Erythroblast (primary cell): ENCODE results near the gene TBC1D16.

Experiments used
- GATA1 ChIP-seq: IDR thresholded peaks from 2 replicates; pipeline ENCODE4 v1.6.1; 2011; ENCODE audit warnings: low read depth, mild to moderate bottlenecking, control low read depth, low read length, moderate library complexity
- POLR2A ChIP-seq: IDR thresholded peaks from 2 replicates; pipeline ENCODE4 v1.6.1; 2011; ENCODE audit warnings: mild to moderate bottlenecking, low read length

GRCh38 chr17:79915850-79916430, 119.7 kb downstream of the TBC1D16 start:
- TF ChIP-seq POLR2A: no peak
- no peak for TF ChIP-seq GATA1
